ENCODE measurements around the gene RTN4RL1. TPM values are rescaled to one million over a fixed set of nuclear protein-coding genes. Genes with fewer than 3 reads are reported as not detected.

RTN4RL1 gene
- total and polyA plus RNA-seq, 2 of the 13 experiments (the other 11 are each of a cell fraction or from before 2014, with no cell fraction given), result 0.01 TPM; not detected in 1

DNA sequence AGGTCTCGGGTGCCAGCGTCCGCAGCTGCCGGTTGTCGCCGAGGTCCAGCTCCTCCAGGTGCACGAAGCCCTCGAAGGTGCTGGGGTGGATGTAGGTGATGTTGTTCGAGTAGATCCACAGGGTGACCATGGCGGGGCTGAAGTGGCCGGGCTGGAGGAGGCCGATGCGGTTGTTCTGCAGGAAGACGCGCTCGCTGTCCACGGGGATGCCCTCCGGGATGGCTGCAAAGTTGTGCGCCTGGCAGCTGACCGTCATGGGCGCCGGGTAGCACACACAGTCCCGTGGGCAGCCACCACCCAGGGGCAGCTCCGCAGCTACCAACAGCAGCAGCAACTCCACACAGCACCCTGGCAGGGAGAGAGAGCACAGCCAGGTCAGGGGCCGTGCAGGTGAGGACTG is 87.7 kb downstream of the RTN4RL1 start:
- no peak overlapping the region for H3K27ac ChIP-seq (ENCODE audit: extremely low read length, insufficient read depth, low read length)
- H3K4me2 ChIP-seq (ENCODE audit: low read depth, low read length), result no peak overlapping the region
- no peak overlapping the region for H2AFZ ChIP-seq (ENCODE audit: low read length)
- H3K4me1 ChIP-seq (ENCODE audit: insufficient read depth, low read length), result no peaks in the 10 kb centered on the region; the same call in 1 of the 2 replicates
- no peak overlapping the region for H3K4me3 ChIP-seq (replicated peaks in 1 of 3; ENCODE audit: insufficient read depth in 1 of 3, low read depth in 2 of 3, low read length in 3 of 3)
- H3K79me2 ChIP-seq (ENCODE audit: insufficient read depth, low read length), result no peaks in the 10 kb centered on the region
- ATAC-seq (no peak), FAIRE-seq (no peak), DNase-seq (ENCODE audit: low spot score) (no peak)
- H3K36me3 ChIP-seq (replicated peaks in 1 of 2; ENCODE audit: control insufficient read depth in 1 of 2, insufficient read depth in 2 of 2, low read length in 2 of 2), result no peaks in the 10 kb centered on the region
- BruUV-seq (replicated peaks), result no TSS peak
- WGBS (ENCODE audit: low lambda C conversion rate), result 56% methylated on average over 10 of the region's 25 CpGs
- ChIA-PET POLR2A (no interaction called here), CTCF (ENCODE audit: low intra/inter-chr PET ratio, low total read pairs) (no interaction called here)
- H3K9ac ChIP-seq (ENCODE audit: insufficient read depth, low read depth, low read length), result no peak overlapping the region
- in situ Hi-C loops (cut with HindIII; ENCODE audit: extremely low pct_ligation_motif_present, low pct_unique_long_range_greater_than_20kb) (no loop called here), intact Hi-C loops (cut with micrococcal nuclease; ENCODE audit: unreplicated experiment) (no loop called here)
- H4K20me1 ChIP-seq (ENCODE audit: insufficient read depth, low read length), result no peaks in the 10 kb centered on the region; the same call in 1 of the 2 replicates
- H3K27me3 ChIP-seq (ENCODE audit: control insufficient read depth in 1 of 2, insufficient read depth in 2 of 2, low read length in 2 of 2), result peaks cover 23 to 84% of the 10 kb centered on the region in 2 experiments; a peak in 4 of 5 replicates
- TF ChIP-seq TBX2 (CRISPR knock-in tag; IDR thresholded peaks at IDR 0.05; ENCODE audit: borderline replicate concordance) (no peak), GATA4 (IDR thresholded peaks at IDR 0.05; ENCODE audit: borderline replicate concordance, low read depth) (no peak), ZNF761 (CRISPR knock-in tag; conservative IDR thresholded peaks at IDR 0.05) (no peak), KLF11 (CRISPR knock-in tag; IDR thresholded peaks at IDR 0.05) (no peak), ZFP36L2 (CRISPR knock-in tag; IDR thresholded peaks at IDR 0.05) (no peak), GATAD1 (CRISPR knock-in tag; IDR thresholded peaks at IDR 0.05) (no peak), ZBTB42 (CRISPR knock-in tag; IDR thresholded peaks at IDR 0.05) (no peak), ZNF775 (CRISPR knock-in tag; IDR thresholded peaks at IDR 0.05; ENCODE audit: borderline replicate concordance) (no peak), RAD21 (CRISPR knock-in tag; IDR thresholded peaks at IDR 0.05) (no peak), ZBTB21 (CRISPR knock-in tag; IDR thresholded peaks at IDR 0.05) (no peak), CHD4 (IDR thresholded peaks at IDR 0.05; ENCODE audit: borderline replicate concordance, low read length) (no peak), ZNF101 (CRISPR knock-in tag; IDR thresholded peaks at IDR 0.05; ENCODE audit: borderline replicate concordance, low read depth) (no peak), NFRKB (IDR thresholded peaks at IDR 0.05) (no peak), ZNF713 (CRISPR knock-in tag; IDR thresholded peaks at IDR 0.05) (no peak)
- TF ChIP-seq, protein P1, sequence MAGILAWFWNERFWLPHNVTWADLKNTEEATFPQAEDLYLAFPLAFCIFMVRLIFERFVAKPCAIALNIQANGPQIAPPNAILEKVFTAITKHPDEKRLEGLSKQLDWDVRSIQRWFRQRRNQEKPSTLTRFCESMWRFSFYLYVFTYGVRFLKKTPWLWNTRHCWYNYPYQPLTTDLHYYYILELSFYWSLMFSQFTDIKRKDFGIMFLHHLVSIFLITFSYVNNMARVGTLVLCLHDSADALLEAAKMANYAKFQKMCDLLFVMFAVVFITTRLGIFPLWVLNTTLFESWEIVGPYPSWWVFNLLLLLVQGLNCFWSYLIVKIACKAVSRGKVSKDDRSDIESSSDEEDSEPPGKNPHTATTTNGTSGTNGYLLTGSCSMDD (CRISPR knock-in tag; IDR thresholded peaks at IDR 0.05), result no peak
- TF ChIP-seq, protein P2, sequence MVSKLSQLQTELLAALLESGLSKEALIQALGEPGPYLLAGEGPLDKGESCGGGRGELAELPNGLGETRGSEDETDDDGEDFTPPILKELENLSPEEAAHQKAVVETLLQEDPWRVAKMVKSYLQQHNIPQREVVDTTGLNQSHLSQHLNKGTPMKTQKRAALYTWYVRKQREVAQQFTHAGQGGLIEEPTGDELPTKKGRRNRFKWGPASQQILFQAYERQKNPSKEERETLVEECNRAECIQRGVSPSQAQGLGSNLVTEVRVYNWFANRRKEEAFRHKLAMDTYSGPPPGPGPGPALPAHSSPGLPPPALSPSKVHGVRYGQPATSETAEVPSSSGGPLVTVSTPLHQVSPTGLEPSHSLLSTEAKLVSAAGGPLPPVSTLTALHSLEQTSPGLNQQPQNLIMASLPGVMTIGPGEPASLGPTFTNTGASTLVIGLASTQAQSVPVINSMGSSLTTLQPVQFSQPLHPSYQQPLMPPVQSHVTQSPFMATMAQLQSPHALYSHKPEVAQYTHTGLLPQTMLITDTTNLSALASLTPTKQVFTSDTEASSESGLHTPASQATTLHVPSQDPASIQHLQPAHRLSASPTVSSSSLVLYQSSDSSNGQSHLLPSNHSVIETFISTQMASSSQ (IDR thresholded peaks at IDR 0.05; ENCODE audit: low read depth), result no peak
- TF ChIP-seq, protein P2 (CRISPR knock-in tag; IDR thresholded peaks at IDR 0.05; ENCODE audit: borderline replicate concordance), result no peak
- no peaks in the 10 kb centered on the region for H3K9me3 ChIP-seq (ENCODE audit: low read length)

Data from HepG2 (cell line).